Gastrocnemius medialis (tissue), 4 donors: Measurements from ENCODE around the gene CACTIN. TPM values are rescaled to one million over a fixed set of nuclear protein-coding genes. Genes with fewer than 3 reads are reported as not detected.

Experiments used
- ATAC-seq, 2 donors: fragments of 150-250 bp; one replicate each; pipeline ENCODE4 v1.9.1; 2016
- DNase-seq, 2 donors: peaks; one replicate each; pipeline ENCODE4 v3.0.0-alpha.2; 2019
- H3K27ac ChIP-seq, 4 donors: fragments of 200-600 bp; sonication (generic); 1 replicate in 1 of 4; 2 replicates in 3 of 4; pipeline ENCODE4 v1.5.1; 2016 to 2018; ENCODE audit warnings: mild to moderate bottlenecking in 2 of 4, moderate library complexity in 1 of 4
- H3K27me3 ChIP-seq, 3 donors: fragments of 200-600 bp; sonication (generic) in 2 of 3; 1 replicate in 1 of 3; 2 replicates in 2 of 3; pipeline versions ENCODE4 v1.5.1 to v1.6.0; 2016 to 2019; ENCODE audit warnings: mild to moderate bottlenecking in 1 of 3, moderate library complexity in 1 of 3
- H3K36me3 ChIP-seq, 2 donors: fragments of 200-600 bp; sonication (generic) in 1 of 2; one replicate each; pipeline ENCODE4 v1.5.1; 2017 to 2018
- H3K4me1 ChIP-seq, 2 donors: fragments of 200-600 bp; sonication (generic) in 1 of 2; one replicate each; pipeline ENCODE4 v1.5.1; 2016 to 2017; ENCODE audit warnings: mild to moderate bottlenecking in 2 of 2
- H3K4me3 ChIP-seq, 4 donors: fragments of 200-600 bp; sonication (generic) in 3 of 4; 1 replicate in 1 of 4; 2 replicates in 3 of 4; pipeline ENCODE4 v1.5.1; 2016 to 2019; ENCODE audit warnings: mild to moderate bottlenecking in 2 of 4
- H3K9me3 ChIP-seq, 3 donors: fragments of 200-600 bp; sonication (generic) in 2 of 3; 1 replicate in 1 of 3; 2 replicates in 2 of 3; pipeline ENCODE4 v1.5.1; 2016 to 2019
- CTCF ChIP-seq, 5 experiments: fragments of 450-650 bp in 3 of 5; fragments of 200-600 bp in 2 of 5; sonication (generic) in 2 of 5; IDR thresholded peaks in 4 of 5; conservative IDR thresholded peaks in 1 of 5; 1 replicate in 4 of 5; 2 replicates in 1 of 5; pipeline ENCODE4 v1.5.1; 2016 to 2019; ENCODE audit warnings: antibody characterized with exemption in 5 of 5, mild to moderate bottlenecking in 3 of 5, moderate library complexity in 3 of 5
- POLR2A ChIP-seq, 2 donors: fragments of 450-650 bp; IDR thresholded peaks; one replicate each; pipeline ENCODE4 v1.6.1; 2017; ENCODE audit warnings: antibody characterized with exemption in 2 of 2, mild to moderate bottlenecking in 2 of 2, moderate library complexity in 2 of 2
- in situ Hi-C, 4 donors: fragments of 200-750 bp; cut with MboI; loops; one replicate each; pipeline versions ENCODE4 v1.15.0 to v1.8.0; 2017; ENCODE audit warnings: low sequenced_read_pairs in 4 of 4
- intact Hi-C: fragments of 100-400 bp; cut with DNase I; formaldehyde crosslinking; loops from one replicate; pipeline ENCODE4 v1.15.1; 2023; ENCODE audit warnings: low total_unique reads
- total RNA-seq, 4 donors: library from RNA; depleted of rRNA; stranded (reverse); fragments of >200 nt; gene quantifications; one replicate each; pipeline versions ENCODE4 v1.1.0 to v1.2.3, GENCODE V29; 2016

Gene CACTIN
- total RNA-seq, 4 donors from 2014 or later, result 19.5 to 28.4 (median 27.4) TPM

GRCh38 chr19:3656747-3657394 lies 30.3 kb upstream of the CACTIN start:
- in situ Hi-C loops (no loop called here), intact Hi-C loops (no loop called here)
- H3K27ac ChIP-seq, result no peak overlapping the region
- peaks cover 0 to 48% of the 10 kb centered on the region in 2 donors for H3K36me3 ChIP-seq
- no peak overlapping the region for H3K4me3 ChIP-seq
- H3K27me3 ChIP-seq, result no peaks in the 10 kb centered on the region
- peaks cover 0 to 6% of the 10 kb centered on the region in 2 donors for H3K4me1 ChIP-seq
- ATAC-seq (no peak), DNase-seq (no peak)
- no peak for TF ChIP-seq POLR2A (IDR thresholded peaks at IDR 0.05)
- no peak for TF ChIP-seq CTCF (IDR thresholded peaks at IDR 0.05 in 4 of 5, conservative IDR thresholded peaks at IDR 0.05 in 1 of 5)
- H3K9me3 ChIP-seq, result no peaks in the 10 kb centered on the region

- no peak for ATAC-seq
- Histone ChIP-seq H3K4me1 (peaks cover 0 to 5% of the 10 kb centered on the region in 2 donors), H3K36me3 (peaks cover 0 to 55% of the 10 kb centered on the region in 2 donors), H3K9me3 (no peaks in the 10 kb centered on the region), H3K27ac (no peak overlapping the region), H3K4me3 (no peak overlapping the region), H3K27me3 (no peaks in the 10 kb centered on the region)
- DNase-seq, result no peak
- TF ChIP-seq CTCF (IDR thresholded peaks at IDR 0.05 in 4 of 5, conservative IDR thresholded peaks at IDR 0.05 in 1 of 5) (no peak), POLR2A (IDR thresholded peaks at IDR 0.05) (no peak)
- in situ Hi-C loops (no loop called here), intact Hi-C loops (no loop called here)
These were observed 29.6 kb upstream of the CACTIN start for GRCh38 chr19:3656073-3656746.

- Histone ChIP-seq H3K4me1 (peaks cover under 1 to 1% of the 10 kb centered on the region in 2 donors), H3K9me3 (no peaks in the 10 kb centered on the region), H3K27ac (no peak overlapping the region), H3K27me3 (no peaks in the 10 kb centered on the region), H3K36me3 (peaks cover 0 to 58% of the 10 kb centered on the region in 2 donors), H3K4me3 (no peak overlapping the region)
- no peak for DNase-seq
- no peak for ATAC-seq
- in situ Hi-C loops (no loop called here), intact Hi-C loops (no loop called here)
- TF ChIP-seq POLR2A (IDR thresholded peaks at IDR 0.05) (no peak), CTCF (IDR thresholded peaks at IDR 0.05 in 4 of 5, conservative IDR thresholded peaks at IDR 0.05 in 1 of 5) (no peak)
These were observed 28.9 kb upstream of the CACTIN start for GRCh38 chr19:3655402-3656072.

- intact Hi-C loops (no loop called here), in situ Hi-C loops (no loop called here)
- ATAC-seq (no peak), DNase-seq (no peak)
- Histone ChIP-seq H3K27ac (no peak overlapping the region), H3K4me3 (no peak overlapping the region), H3K4me1 (peaks cover 8 to 9% of the 10 kb centered on the region in 2 donors), H3K27me3 (no peaks in the 10 kb centered on the region), H3K36me3 (peaks cover 0 to 52% of the 10 kb centered on the region in 2 donors), H3K9me3 (no peaks in the 10 kb centered on the region)
- TF ChIP-seq POLR2A (IDR thresholded peaks at IDR 0.05) (no peak), CTCF (IDR thresholded peaks at IDR 0.05 in 4 of 5, conservative IDR thresholded peaks at IDR 0.05 in 1 of 5) (peak in 1 of 5 experiments; percentile 15)
These were observed 27.4 kb upstream of the CACTIN start for GRCh38 chr19:3653865-3654513.
